ENCODE data around the gene NUDT14. TPM values are rescaled to one million over a fixed set of nuclear protein-coding genes. Genes with fewer than 3 reads are reported as not detected.

Gene NUDT14
- total RNA-seq (2012; rRNA removed) (5.6 and 6.4 TPM in 2 replicates), polyA plus RNA-seq (2012; rRNA removed) (9.3 and 11.8 TPM in 2 replicates), Bru-seq, nascent RNA (percentile 46 among the genes with signal in this experiment), BruChase-seq, experiment 1, labeled RNA remaining after a 6-hour chase (percentile 48 among the genes with signal in this experiment), BruChase-seq, experiment 2, labeled RNA remaining after a 2-hour chase (percentile 48 among the genes with signal in this experiment)
- 25.5 TPM in 2 replicates for polyA plus RNA-seq (2012; cell fraction: cytosol; rRNA removed)
- polyA plus RNA-seq (2012; cell fraction: nucleus; rRNA removed; ENCODE audit: low replicate concordance), result 12.8 and 30.0 TPM in 2 replicates
- long read RNA-seq, partial matches to known transcripts, result 2 of 7 reads
- long read RNA-seq, other reads (novel, unspliced or antisense), result 1 of 7 reads

DNA sequence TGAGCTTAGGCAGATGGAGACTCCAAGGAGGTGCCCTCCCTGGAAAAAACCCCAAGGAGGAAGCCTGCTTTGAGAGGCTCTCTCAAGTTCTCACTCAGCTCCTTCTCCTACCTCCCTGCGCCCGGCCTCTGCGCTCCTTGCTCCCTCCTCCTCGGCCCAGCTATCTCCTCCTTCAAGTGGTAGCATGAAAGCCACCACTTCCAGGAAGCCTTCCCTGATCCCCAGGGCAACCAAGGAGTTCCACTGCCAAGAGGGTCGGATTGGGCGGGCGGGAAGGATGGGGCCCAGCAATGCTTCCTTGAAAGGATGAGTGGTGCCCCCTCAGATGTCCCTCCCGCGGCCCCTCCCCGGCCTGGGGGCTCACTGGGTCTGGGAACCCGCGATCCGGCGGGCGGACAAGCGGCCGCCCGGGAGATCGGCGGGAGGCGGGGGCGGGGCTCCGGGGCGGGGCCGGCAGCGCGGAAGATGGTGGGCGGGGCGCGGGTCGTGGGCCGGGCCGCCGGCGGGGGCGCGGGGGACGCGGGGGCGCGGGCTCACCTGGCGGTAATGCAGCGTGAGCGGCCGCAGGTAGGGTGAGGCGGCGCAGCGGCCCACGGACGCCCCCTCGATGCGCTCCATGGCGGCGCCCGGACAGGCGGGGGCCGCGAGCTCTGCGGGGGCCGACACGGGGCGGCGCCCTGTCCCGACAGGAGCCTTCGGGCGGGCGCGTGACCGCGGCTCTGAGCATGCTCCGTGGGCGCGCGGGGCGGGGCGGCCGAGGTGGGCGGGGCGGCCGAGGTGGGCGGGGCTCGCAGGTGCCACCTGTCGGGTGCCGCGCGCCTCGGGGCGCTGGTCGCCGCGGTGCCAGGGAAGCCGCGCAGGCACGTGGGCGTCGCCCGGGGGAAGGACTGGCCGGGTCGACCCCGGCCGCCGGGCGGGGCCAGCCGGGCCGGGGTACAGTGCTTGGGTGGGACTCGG is at the start of gene NUDT14:
NUDT14 (minus strand) TSS at position 721 of the 957 bp plus-strand sequence; CDS start at position 618, 103 bp downstream.
- no TSS peak for BruUV-seq (replicated peaks)
- intact Hi-C loops (cut with micrococcal nuclease), result loop anchor here (5.0 kb wide), 1 partner anchor 89 kb away; no protein-coding TSS in a partner anchor

More for the DNA sequence above, at the start of gene NUDT14:
- no peak within 1 kb of the TSS for H4K91ac ChIP-seq (ENCODE audit: insufficient read depth, low read depth, low read length)
- peak within 1 kb of the TSS; percentile 95 for H2AFZ ChIP-seq (replicated peaks; ENCODE audit: low read length, poor library complexity)
- no peaks in the 10 kb centered on the region for H3K9me1 ChIP-seq (ENCODE audit: insufficient read depth, low read length)
- peak within 1 kb of the TSS; percentile 56 for H3K4ac ChIP-seq (ENCODE audit: low read depth, low read length)
- H2BK15ac ChIP-seq (ENCODE audit: low read depth, low read length), result no peak within 1 kb of the TSS
- in situ Hi-C loops (cut with MboI; ENCODE audit: low sequenced_read_pairs), result no loop called here
- peak within 1 kb of the TSS; percentile 24; the same call in 1 of the 2 replicates for H2AK5ac ChIP-seq (ENCODE audit: low read depth, low read length)
- H3K4me3 ChIP-seq (ENCODE audit: insufficient read depth, low read depth, low read length), result peak within 1 kb of the TSS; percentile 66
- H3K9ac ChIP-seq (ENCODE audit: low read depth, low read length), result peak within 1 kb of the TSS; percentile 65
- no peaks in the 10 kb centered on the region for H3K9me3 ChIP-seq (ENCODE audit: control insufficient read depth, insufficient read depth, low read length)
- no peak within 1 kb of the TSS for H3K56ac ChIP-seq (ENCODE audit: extremely low read depth, insufficient read depth, low read length)
- H3K23ac ChIP-seq (ENCODE audit: low read depth, low read length), result no peak within 1 kb of the TSS
- WGBS, 2 experiments (ENCODE audit: extremely low coverage in 2 of 2, insufficient read length in 1 of 2), result 1% methylated on average over 45 of the region's 106 CpGs; no CpG with 5 or more reads in 1 of the 2 experiments
- H3K36me3 ChIP-seq (ENCODE audit: control insufficient read depth, insufficient read depth, low read length), result no peaks in the 10 kb centered on the region
- ATAC-seq (ENCODE audit: low read depth), result peak; percentile 92
- 0 out of 2 replicates have a peak within 1 kb of the TSS, but pooled peaks have one; percentile 32 for H3K14ac ChIP-seq (replicated peaks; ENCODE audit: low read depth, low read length)
- no peaks in the 10 kb centered on the region for H3K79me1 ChIP-seq (ENCODE audit: low read depth in 1 of 2, low read length in 2 of 2)
- no peak within 1 kb of the TSS; the same call in 1 of the 2 replicates for H3K27ac ChIP-seq (ENCODE audit: insufficient read depth, low read length)
- H2BK120ac ChIP-seq (ENCODE audit: low read depth, low read length), result no peak within 1 kb of the TSS
- dilution Hi-C loops (cut with HindIII; ENCODE audit: low sequenced_read_pairs, unreplicated experiment), result no loop called here
- peak; percentile 25 for DNase-seq
- peak within 1 kb of the TSS; percentile 85 for H3K4me2 ChIP-seq (ENCODE audit: low read depth, low read length)
- POLR2A ChIA-PET (ENCODE audit: unreplicated experiment), result no interaction called here
- peak within 1 kb of the TSS; percentile 61 for H2BK5ac ChIP-seq (ENCODE audit: low read depth, low read length, poor library complexity, severe bottlenecking)
- CTCF ChIA-PET, result interaction anchor here (0.6 kb wide), 1 partner anchor 83 kb away, joined by 3 read pairs; no protein-coding TSS in a partner anchor
- H2BK20ac ChIP-seq (ENCODE audit: low read depth, low read length), result no peak within 1 kb of the TSS
- H3K4me1 ChIP-seq (ENCODE audit: control insufficient read depth, insufficient read depth, low read length), result peaks cover 3% of the 10 kb centered on the region; the same call in 1 of the 2 replicates
- H4K8ac ChIP-seq (ENCODE audit: low read depth in 2 of 2, low read length in 2 of 2), result peak within 1 kb of the TSS in 1 of 2 experiments; percentile 66; a peak in 2 of 4 replicates
- no peak for TF ChIP-seq CEBPB (IDR thresholded peaks at IDR 0.05; ENCODE audit: low read depth, low read length)
- peak; percentile 85 for TF ChIP-seq USF2 (IDR thresholded peaks at IDR 0.05; ENCODE audit: low read depth, low read length)
- no peak for TF ChIP-seq CHD1 (IDR thresholded peaks at IDR 0.05; ENCODE audit: low read depth, low read length)
- TF ChIP-seq MAZ (IDR thresholded peaks at IDR 0.05; ENCODE audit: borderline replicate concordance, low read depth, low read length), result peak; percentile 32; the same call in 1 of the 2 replicates
- 0 out of 2 replicates have a peak, but pooled peaks have one; percentile 7 for TF ChIP-seq BHLHE40 (IDR thresholded peaks at IDR 0.05; ENCODE audit: low read depth, low read length)
- H2AK9ac ChIP-seq (replicated peaks; ENCODE audit: low read depth, low read length, poor library complexity), result peak within 1 kb of the TSS; percentile 87
- H4K5ac ChIP-seq (ENCODE audit: low read depth, low read length), result peak within 1 kb of the TSS; percentile 12; the same call in 1 of the 2 replicates
- peaks cover 17% of the 10 kb centered on the region; the same call in 1 of the 2 replicates for H3K27me3 ChIP-seq (ENCODE audit: control insufficient read depth, insufficient read depth, low read length)
- H3K18ac ChIP-seq (ENCODE audit: low read depth, low read length), result no peak within 1 kb of the TSS
- peaks cover 4% of the 10 kb centered on the region; the same call in 1 of the 2 replicates for H4K20me1 ChIP-seq (ENCODE audit: insufficient read depth, low read length)
